HG03095 (cell line): ENCODE data around the gene BTLA.
"Not testable (repeated sequence)": the region's sequence is repeated elsewhere in the genome, so short reads cannot be mapped to it uniquely, and the experiment has no call there.

Source experiments
- ATAC-seq: cut with Tn5 transposase; IDR thresholded peaks from one replicate; pipeline ENCODE4 v1.9.1; 2021; ENCODE audit warnings: moderate library complexity; ENCODE audit not compliant: unreplicated experiment

The BTLA gene

DNA sequence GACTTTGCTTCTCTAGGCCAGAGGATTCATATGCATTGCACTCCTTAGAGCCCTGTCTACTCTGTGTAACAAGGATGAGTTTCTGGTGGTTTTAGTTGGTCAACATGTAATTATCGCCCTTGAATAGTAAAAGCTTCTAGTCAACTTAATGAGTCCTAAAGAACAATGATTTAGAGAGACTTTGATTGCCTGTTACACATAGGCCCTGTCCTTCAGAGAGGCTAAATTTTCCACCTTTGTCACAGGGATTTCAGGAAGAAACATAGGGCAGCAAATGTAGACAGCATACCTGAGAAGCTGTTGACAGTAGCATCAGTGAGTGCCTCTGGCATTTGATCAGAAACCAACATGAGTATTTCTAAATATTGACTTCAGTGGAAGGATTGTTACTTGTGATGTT lies 7.1 kb downstream of the BTLA start:
- ATAC-seq = no peak

DNA sequence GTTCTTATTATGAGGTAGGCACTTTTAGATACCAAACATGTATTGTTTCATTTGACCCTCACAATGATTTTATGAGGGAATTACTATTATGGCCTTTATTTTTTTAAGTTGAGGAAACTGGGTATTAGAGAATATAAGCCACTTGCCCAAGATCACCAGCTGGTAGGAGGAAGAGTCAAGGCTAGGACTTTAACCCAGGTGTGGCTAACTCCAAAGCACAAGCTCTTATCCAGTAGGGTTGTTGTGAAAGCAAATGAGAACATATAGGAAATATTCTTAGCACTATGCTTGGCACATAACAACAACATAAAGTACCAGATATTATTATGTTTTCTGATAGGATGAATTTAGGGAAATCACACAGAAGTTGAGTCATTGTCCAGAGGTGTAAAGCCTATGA lies 7.9 kb downstream of the BTLA start:
- no peak for ATAC-seq

DNA sequence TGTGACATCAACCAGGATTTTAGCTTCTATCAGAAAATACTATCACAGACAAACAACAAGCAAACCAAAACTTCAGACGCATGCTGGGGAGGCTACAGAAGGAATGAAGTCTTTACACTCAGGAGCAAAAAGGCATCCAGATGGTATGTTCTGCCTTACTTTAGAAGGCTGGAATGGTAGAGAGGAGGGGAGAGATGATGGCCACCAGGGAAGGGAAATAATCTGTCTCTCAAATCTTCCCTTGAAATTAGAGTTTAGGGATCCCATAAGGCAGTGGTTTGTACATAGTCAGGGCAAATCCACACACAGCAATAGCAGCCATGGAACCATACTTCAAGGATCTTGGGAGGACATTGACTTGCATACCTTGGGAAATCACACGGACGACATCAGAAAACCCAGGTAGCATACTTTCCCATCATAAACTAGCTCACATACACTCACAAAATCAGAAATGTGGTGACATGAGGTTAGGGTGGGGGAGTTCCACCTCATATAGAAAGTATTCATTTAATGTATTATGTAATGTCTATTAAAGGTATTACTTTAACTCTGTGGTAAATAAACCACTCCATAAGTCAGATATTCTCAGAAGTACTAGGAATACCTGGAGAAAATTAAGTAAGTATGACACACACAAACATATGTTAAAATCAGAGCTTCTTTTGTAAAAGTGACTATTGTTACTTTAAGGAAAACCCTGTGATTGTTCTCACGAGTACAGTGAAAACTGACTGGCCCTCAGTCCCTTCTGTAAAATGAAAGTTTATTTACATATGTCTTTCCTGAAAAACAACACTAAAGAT lies 9.4 kb downstream of the BTLA start:
- peak; percentile 49 for ATAC-seq

DNA sequence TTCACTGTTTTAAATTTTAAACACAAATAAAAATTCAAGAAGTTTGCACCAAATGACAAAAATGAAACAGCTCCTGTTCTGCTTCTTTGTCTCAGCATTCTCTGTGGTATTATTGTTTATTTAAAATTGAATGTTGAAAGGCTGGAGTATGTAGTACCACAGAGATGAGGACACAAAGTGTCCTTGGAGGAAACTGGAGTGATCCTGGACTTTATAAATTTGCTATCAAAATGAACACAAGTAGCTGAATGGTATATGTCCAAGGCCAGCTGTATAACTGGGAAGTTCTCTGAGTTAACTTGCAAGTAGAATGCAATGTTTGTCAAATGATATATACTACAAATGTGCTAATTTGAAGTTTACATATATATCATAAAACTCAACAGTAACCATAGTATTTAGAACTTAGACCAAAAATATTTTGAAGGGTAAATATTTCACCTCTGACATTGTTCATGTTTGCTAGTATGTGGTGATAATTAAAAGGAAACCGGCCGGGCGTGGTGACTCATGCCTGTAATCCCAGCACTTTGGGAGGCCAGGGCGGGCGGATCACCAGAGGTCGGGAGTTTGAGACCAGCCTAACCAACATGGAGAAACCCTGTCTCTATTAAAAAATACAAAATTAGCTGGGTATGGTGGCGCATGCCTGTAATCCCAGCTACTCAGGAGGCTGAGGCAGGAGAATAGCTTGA lies 12.3 kb downstream of the BTLA start:
- no peak for ATAC-seq

DNA sequence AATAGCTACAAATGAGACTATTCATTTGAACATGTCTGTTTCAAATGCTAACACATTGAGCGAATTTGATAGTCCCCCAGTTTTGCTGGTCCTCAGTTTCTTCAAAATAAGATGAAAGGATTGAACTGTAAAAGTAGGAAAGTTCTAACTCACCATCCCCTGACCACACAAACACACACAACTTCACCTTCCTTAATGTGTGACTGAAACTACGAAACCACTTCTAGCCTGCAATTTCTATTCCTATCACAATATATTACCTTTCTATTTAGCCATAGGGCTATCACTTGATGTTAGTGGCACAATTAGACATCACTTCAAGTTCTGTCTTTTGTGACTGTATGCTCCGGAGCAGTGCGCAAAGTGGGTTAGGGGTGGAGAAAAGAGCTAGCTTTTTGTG lies 14.9 kb downstream of the BTLA start:
- ATAC-seq = no peak

DNA sequence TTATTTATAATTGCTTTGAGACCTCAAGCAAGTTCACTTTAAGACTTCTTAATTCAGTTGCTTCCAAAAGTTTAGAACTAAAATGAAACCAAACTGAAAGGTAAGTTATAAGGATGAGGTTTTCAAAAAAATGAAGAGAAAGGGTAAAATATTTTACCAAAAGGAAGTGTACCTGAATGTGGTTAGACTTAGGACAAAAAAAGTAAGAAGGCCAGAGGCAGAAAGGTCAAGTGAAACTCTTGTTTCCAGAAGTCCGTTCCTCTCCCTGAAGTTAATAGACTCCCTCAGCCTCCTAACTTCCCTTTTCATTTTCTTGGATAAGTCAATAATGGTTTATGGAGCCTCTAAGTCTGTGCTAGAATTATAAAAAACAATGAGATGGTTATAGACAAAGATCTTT lies 16.6 kb downstream of the BTLA start:
- no peak for ATAC-seq

DNA sequence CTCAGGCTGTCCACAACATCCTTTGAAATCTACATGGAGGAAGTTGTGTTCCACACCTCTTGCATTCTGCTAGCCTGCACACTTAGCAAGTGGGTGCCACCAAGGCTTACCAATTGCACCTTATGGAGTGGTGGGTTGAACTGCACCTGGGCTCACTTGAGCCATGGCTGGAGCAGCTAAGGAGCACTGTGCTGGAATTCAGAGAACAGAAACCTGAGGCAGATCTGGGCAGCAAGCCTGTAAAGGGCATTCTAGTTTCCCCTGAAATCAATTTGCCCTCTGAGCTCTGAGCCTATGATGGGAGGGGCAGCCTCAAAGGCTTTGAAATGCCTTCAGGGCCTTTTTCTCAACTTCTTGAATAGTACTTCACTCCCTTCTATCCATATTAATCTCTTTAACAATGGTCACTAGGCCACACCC lies 18.0 kb downstream of the BTLA start:
- ATAC-seq = no peak

DNA sequence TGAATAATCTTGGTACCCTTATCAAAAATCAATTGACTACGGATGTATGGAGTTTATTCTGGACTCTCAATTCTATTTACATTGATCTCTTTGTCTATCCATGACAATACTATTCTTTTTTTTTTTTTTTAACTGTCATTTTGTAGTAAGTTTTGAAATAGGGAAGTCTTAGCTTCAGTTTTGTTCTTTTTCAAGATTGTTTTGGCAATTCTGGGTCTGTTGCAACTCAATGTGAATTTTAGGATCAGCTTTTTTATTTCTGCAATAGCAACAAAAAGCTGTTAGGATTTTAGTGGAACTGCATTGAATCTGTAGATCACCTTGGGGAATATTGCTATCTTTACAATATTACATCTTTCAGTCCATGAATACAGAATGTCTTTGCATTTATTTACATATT lies 21.4 kb downstream of the BTLA start:
- ATAC-seq = no peak

DNA sequence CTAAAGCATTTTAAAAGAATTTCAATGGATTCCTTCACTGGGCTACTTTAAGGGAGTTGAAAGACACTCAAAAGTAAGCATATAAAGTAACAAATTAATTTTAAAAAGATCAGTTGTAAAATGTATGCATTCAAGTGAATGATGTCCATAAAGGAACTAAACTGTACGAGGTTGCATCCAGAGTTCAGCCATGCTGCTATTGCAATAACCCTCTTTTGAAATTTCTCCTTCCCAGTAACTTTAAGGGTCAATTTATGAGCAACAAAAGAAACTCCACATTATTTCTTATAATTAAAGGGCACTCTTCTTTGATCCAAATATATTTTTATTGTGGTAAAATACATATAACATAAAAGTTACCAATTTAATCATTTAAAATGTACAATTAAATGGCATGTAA lies 22.9 kb downstream of the BTLA start:
- no peak for ATAC-seq

DNA sequence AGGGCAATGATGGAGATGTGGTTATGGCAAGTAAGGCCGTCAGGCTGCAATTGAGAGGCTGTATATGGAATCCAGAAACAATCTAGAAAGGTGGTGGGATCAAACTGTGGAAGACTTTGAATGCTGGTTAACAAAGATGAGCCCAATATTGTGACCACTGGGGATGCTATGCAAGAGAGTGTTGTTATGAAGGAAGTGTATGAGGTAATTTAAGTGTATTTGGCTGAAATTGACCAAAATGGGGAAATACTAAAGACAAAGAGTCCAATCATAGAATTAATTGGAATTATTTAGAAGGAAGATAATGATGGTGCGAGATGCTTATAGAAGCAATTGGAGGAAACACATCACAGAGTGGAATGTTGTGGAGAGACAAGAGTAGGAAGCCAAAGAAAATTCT lies 24.5 kb downstream of the BTLA start:
- no peak for ATAC-seq

DNA sequence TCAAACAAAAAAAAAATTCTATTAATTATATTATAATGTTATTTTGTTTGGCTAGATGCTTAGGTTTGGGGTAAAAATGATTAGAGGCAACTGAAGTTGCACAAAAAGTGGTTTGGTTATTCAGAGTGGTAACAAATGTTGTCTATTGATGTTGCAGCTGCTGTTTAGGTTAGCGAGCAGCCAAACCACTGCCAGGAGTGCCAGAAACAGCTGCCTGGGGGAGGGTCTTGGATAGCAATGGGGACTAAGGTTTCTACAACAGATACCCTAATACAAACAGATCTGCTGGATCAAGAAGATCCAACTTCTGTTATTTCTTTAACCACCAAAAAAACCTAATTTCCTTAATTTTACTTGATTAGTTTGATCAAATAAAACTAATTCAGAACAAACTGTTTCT lies 26.6 kb downstream of the BTLA start:
- ATAC-seq = no peak

DNA sequence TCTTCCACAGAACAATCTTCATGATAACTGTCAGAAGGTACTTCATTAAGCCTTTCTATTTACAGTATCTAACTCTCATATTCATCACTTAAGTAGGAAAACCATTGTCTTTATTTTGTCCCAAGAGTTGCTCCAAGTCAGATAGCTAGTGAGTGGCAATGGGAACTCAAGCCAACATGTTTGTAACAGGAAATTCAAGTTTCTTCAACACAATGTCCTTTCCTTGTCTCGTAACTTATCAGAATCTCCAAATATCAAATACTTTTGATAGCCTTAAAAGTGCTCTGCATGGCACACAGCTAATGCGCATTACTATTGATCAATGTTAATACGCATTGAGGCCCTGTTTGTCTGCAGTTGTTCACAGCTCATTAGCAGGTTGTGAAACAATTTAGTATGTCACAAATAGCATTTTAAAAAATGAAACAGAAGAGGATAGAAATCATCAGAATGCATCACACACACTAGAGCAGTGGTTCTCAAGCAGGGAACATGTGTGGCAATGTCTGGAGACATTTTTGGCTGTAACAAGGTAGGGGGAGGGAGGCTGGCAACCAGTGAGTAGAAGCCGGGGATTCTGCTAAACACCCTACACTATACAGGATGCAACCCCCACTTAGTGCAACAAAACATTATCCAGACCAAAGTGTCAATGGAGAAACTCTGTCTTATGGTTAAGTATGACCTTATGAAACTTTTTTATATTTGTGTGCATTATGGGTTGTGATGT lies 27.5 kb downstream of the BTLA start:
- no peak for ATAC-seq

DNA sequence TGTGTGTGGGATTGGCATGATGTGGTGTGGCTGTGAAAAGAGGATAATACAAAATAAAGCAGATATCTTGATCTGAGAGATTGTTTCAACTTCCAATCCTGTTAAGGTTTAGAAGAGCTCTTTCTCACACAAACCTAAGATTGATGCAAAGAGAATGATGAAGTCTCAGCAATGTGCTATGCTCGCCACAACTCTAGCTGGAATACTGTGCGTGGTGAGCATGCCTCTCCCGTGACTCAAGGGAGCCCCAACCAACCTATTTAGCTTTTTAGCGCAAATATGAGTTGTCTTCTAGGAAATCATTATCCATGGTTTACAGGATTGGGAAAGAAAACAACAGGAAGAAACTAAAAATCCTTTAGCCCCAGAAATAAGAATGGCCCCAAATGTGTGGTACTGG lies 28.5 kb downstream of the BTLA start:
- no peak for ATAC-seq

DNA sequence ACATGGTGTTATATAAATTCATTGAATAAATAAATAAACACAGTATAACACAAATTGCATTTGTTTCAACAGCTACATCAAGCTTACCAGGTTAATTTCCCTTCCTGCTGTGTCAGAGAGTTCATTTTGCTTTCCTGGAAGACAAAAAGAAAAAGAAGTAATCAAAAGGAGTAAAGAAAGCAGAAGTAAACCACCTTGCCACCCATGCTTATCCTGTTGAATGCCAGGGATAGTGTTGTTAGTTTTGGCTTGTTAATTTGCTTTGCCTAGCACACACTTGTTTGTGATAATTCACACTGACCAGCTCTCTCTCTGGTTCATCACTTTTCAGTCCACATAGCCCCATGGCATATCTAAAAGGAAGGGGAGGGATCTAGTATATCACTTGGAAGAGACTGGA lies 29.6 kb downstream of the BTLA start:
- no peak for ATAC-seq

DNA sequence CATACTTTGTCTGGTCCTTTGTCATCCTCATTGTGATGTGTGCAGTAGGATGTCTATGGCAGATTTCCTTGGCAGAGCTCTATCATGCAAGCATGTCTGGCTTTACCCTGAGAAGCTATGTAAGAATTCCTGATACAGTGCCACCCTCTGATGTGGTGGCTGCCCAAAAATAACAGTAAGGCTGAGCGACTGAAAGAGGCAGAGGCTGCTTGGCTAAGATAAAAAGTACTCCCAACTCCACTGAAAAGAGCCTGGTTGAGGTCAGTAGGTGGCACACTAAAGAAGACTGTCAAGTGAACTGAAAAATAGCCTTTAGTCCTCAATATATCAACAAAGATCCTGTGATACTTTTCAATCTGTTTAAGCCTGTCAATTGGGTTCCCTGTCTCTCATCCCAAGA lies 31.7 kb downstream of the BTLA start:
- ATAC-seq = no peak

DNA sequence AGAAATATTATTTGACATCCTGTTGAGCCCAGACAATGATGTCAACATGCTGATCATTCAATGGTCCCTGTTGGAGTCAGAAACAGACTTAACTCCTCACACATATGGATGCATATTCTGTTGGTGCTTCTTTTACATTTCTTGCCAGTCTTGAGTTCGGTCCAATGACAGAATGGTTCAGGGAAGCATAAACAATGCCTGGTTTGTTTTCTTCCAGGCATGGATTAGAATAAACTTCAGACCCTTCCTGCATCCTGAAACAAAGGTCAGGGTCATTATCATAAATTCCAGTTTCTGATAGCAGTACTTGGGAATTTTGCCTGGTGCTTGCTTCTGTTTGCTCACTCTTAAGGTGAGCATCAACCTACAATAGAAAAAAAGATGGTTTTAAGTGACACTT lies 33.3 kb downstream of the BTLA start:
- ATAC-seq = no peak

DNA sequence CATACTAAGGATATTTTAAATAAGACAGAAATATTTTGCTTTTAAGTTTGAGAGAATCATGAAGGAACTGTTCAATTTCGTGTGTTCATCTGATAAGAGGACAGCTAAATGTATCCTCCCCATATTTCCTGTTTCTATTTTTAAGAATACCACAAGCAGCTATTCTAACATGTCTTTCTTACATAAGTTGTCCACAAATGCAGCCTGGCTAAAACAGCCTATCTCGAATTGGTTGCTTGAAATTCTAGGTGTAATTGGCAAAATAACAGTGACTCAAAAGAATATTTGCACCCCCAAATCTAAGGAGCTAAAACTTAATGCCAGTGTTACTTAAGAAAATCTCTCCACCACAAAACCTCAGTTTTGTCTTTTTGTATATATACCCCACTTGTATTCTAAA lies 35.0 kb downstream of the BTLA start:
- no peak for ATAC-seq

DNA sequence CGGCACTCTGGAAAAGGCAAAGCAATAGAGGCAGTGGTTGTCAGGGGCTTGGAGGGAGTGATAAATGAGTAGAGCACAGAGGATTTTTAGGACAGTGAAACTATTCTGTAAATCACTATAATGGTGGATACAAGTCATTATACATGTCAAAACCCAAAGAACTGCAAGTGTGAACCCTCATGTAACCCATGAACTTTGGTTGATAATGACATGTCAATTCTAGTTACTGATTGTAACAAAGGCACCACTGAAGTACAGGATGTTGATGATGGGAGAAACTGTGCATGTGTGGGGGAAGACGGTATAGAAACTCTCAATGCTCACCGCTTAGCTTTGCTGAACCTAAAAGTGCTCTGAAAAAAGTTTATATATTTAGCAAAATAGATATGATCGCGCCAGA lies 36.0 kb downstream of the BTLA start:
- ATAC-seq = peak; percentile 42

DNA sequence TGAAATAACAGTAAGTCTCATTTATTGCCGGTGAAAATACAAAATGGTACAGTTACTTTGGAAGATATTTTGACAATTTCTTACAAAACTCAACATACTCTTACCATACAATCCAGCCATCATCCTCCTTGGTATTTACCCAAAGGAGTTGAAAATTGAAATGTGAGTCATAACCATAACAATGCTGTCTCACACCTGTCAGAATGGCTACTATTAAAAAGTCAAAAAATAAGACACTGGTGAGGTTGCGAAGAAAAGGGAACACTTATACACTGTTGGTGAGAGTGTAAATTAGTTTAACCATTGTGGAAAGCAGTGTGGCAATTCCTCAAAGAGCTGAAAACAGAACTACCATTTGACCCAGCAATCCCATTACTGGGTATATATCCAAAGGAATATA lies 37.5 kb downstream of the BTLA start:
- not testable (repeated sequence) for ATAC-seq

DNA sequence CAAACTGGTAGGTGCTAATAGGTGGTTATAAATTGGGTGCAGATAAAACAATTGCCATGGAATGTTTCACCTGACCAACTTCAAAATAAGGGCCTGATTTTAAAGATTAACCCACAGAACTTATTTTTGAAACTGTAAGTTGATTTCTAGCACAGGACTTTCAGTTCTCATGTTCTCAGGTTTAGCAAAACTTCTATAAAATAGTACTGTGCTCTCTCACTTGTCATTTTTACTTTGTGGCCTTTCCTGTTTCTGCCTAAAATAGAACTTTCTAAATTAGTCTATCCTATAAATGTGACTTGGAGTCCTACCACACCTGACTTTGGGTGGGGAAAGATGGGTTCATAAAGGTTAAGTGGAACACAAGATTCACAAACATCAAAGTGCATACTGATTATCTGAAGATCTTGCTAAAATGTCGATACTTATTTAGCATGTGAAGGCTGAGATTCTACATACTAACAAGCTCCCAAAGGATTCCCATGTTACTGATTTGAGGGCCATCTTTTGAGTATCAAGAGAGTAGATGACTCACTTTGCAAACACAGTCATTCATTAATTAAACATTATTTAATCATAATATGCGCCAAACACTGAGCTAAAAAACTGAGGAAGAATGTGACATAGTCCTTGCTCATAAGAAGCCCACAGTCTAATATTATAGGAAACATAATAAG lies 38.6 kb downstream of the BTLA start:
- ATAC-seq = peak; percentile 48

DNA sequence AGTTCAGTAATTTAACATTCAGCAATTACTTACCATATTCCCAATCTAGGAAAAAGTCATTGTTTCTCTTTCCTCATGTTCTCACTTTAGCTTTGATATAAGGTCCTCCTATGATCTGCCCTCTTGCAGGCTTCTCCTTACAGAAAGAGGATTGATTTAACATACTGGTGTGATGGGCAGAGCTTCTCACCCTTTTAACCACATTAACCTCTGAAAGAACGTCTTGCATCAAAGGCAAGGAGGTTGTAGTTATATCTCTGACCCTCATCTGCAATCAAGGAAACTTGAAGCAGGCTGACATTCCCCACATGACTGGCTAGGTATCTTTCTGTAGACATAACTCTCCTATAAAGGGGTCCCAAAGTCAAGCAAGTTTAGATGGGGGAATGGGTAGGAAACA lies 39.5 kb downstream of the BTLA start:
- ATAC-seq = no peak
